ENCODE results near the gene RPTOR.

The RPTOR gene

GRCh38 chr17:80997424-80998117 is 452.9 kb downstream of the RPTOR start:
- no peak for DNase-seq (ENCODE audit: low read depth in 2 of 2)

- no peak for DNase-seq (ENCODE audit: low read depth in 2 of 2)
Measured at GRCh38 chr17:80998118-80998747, 453.6 kb downstream of the RPTOR start.

GRCh38 chr17:80998748-80999535 is 454.3 kb downstream of the RPTOR start:
- DNase-seq (ENCODE audit: low read depth in 2 of 2): no peak

GRCh38 chr17:80999536-81000333 is 455.1 kb downstream of the RPTOR start:
- no peak for DNase-seq (ENCODE audit: low read depth in 2 of 2)

GRCh38 chr17:81000334-81000630 is 455.6 kb downstream of the RPTOR start:
- DNase-seq (ENCODE audit: low read depth in 2 of 2): no peak

GRCh38 chr17:81000631-81001357 is 456.2 kb downstream of the RPTOR start:
- no peak for DNase-seq (ENCODE audit: low read depth in 2 of 2)

GRCh38 chr17:81002013-81002384 is 457.4 kb downstream of the RPTOR start:
- DNase-seq (ENCODE audit: low read depth in 2 of 2): no peak

- no peak for DNase-seq (ENCODE audit: low read depth in 2 of 2)
Measured at GRCh38 chr17:81002409-81003361, 458.0 kb downstream of the RPTOR start.

- no peak for DNase-seq (ENCODE audit: low read depth in 2 of 2)
Measured at GRCh38 chr17:81003711-81004475, 459.3 kb downstream of the RPTOR start.

GRCh38 chr17:81006891-81007290 is 462.3 kb downstream of the RPTOR start:
- DNase-seq (ENCODE audit: low read depth in 2 of 2): no peak

GRCh38 chr17:81008140-81008539 is 463.5 kb downstream of the RPTOR start:
- no peak for DNase-seq (ENCODE audit: low read depth in 2 of 2)

- no peak for DNase-seq (ENCODE audit: low read depth in 2 of 2)
Measured at GRCh38 chr17:81009136-81009535, 464.5 kb downstream of the RPTOR start.

- DNase-seq (ENCODE audit: low read depth in 2 of 2): no peak
Measured at GRCh38 chr17:81010935-81011334, 466.3 kb downstream of the RPTOR start.

GRCh38 chr17:81011951-81012350 is 467.3 kb downstream of the RPTOR start:
- DNase-seq (ENCODE audit: low read depth in 2 of 2): no peak

GRCh38 chr17:81012574-81013447 is 468.2 kb downstream of the RPTOR start:
- DNase-seq (ENCODE audit: low read depth in 2 of 2): no peak

GRCh38 chr17:81013642-81014041 is 469.0 kb downstream of the RPTOR start:
- DNase-seq (ENCODE audit: low read depth in 2 of 2): no peak

- no peak for DNase-seq (ENCODE audit: low read depth in 2 of 2)
Measured at GRCh38 chr17:81015136-81015535, 470.5 kb downstream of the RPTOR start.

Data from stimulated activated CD8-positive, alpha-beta memory T cell treated with anti-CD3 and anti-CD28 coated beads, Interleukin-2, amount 100 ng/mL, for 1 hour (primary cell).